AG08396 (cell line): ENCODE measurements around the gene FARSA.
"Not testable (repeated sequence)": the region's sequence is repeated elsewhere in the genome, so short reads cannot be mapped to it uniquely, and the experiment has no call there.

Experiments used
- DNase-seq: peaks from one replicate; pipeline ENCODE4 v3.0.0; 2012; ENCODE audit warnings: low spot score, mixed read lengths

FARSA gene

DNA sequence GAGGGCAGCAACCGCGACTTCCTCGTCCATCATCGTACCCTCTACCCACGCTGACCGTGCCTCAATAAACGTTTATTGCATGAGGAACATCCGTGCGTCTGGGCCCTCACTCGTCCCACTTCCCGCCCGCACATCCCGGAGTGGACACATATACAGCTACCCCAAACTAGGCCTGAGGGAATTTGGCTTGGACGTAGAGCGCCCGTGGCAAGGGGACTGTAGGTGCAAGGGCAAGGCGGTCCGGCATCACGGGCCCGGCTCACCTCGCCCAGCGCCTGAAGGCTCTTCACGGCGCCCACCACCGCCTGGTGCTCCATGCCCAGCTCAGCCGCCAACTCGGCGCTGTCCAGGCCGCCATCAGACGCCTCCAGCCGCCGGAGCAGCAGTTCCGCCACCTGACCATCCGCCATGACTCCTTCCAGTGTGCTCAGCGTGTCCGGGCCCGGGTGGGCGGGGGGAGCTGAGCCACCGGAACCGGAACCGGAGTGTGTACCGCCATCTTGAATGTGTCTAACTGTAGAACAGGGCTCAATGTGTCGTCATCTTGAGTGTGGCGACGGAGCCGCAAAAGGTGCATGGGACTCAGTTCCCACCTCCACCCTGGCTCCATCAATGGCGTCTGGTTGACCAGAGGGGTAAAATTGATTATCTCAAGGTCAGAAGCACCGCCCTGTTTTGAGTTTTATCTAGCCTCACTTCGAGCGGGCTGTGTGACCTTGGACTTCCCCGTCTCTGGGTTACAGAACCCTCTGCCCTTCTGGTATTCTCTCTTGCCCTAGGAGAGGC, at the start of gene FARSA:
TSS of gene FARSA (minus strand) at position 425 of the 786 bp plus-strand sequence. CDS start at position 410, 15 bp downstream.
- DNase-seq: peak; percentile 93

DNA sequence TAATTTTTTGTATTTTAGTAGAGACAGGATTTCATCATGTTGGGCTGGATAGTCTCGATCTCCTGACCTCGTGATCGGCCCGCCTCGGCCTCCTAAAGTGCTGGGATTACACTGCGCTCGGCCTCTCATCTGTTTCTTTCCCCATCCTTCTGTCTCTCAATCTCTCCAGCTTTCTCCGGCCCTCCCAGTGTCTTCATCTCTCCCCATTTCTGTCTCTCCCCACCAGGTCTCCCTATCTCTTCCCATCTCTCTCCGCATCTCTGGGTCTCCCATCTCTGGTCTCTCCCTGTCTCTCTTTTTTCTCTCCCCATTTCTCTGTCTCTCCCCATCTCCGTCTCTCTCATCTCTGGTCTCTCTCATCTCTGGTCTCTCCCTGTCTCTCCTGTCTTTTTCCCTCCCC, 49.6 kb upstream of the FARSA start:
- no peak for DNase-seq

GRCh38 chr19:12982648-12983047, 49.1 kb upstream of the FARSA start:
- no peak for DNase-seq

DNA sequence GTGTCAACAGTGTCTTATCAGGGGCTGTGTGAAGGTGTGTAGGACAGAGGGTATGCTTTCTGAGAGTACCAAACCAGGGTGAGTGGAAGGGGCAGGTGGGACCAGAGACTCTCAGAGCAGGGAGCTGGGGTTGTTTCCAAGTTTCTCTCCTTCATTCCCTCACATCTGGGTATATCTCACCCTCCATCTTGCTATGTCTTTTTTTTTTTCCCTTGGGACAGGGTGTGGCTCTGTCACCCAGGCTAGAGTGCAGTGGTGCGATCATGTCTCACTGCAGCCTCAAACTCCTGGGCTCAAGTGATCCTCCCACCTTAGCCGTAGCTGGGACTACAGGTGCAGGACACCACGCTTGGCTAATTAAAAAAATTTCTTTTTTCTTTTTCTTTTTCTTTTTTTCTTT, 46.5 kb upstream of the FARSA start:
- DNase-seq: no peak

DNA sequence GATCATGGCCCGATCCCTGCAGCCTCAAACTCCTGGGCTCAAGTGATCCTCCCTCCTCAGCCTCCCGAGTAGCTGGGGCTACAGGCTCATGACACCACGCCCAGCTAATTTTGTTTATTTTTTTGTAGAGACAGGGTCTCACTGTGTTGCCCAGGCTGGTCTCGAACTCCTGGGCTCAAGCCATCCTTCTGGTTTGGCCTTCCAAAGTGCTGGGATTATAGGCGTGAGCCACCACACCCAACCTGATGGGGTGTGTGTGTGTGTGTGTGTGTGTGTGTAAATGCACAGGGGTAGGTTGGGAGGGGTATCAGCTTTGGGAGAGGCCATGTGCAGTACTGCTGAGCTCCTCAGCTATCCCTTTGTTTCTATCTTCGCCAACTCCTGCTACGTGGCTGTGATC, 42.6 kb upstream of the FARSA start:
- DNase-seq: not testable (repeated sequence)

DNA sequence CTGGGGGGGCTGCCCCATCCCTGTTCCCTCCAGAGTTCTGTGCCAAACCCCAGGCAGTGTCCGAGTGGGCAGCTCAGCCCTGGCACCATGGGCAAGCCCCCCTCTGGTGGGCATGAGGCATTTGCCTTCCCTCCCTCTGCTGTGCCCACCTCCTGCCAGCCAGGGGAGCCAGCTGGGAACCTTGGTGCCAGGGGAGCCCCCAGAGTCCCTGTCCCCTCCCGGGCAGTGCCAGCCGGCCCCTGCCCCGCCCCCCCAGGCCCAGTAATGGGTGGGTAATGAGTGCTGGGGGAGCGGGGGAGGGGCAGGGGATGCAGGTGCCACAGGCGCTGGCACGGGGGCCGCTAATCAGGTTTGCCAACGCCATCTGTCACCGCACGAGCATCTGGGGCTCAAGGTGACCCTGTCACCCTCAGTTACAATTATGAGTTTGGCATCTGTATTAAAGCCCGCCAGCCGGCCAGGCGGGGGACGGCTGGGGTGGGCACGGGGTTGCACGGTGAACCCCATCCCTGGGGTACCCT, 41.8 kb upstream of the FARSA start:
- no peak for DNase-seq

DNA sequence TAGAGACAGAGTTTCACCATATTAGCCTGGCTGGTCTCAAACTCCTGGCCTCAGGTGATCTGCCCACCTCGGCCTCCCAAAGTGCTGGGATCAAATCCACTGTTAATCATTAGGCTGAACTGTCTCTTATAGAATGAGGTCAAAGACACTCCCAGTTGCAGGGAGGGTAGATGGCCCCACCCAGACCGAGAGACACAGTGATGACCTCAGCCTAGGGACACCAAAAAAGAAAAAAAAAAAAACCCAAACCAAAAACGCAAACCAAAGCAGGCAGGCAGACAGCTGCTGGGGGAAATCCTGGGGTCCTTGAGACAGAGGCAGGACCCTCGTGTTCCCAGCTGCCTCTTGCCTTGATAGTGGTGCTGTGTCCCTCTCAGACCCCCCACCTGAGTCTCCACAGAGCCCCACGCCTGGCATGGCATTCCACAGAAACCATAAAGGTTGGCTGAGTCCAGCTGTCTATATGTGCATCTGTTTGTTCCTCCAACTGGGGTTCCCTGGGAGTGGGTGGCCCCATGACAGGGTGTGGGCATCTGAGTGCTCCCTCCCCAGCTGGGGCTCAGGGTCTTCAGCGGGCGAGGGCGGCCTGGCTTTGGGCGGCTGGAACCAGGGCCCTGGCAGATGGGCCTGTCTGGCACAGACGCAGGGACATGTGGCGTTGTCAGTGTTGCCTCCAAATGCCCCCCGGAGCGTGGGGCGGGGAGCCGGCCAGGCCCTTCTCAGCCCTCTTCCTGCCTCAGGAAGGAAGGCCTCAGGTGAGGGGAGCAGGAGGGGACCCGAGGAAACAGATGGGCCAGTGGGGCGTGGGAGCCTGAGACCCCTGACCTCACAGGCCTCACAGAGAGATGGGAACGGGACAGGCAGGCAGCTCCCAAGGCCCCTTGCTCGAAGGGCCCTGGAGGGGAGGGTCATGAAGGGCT, 41.0 kb upstream of the FARSA start:
- DNase-seq: no peak

- DNase-seq: no peak
These were observed 39.7 kb upstream of the FARSA start for GRCh38 chr19:12973236-12973635.

DNA sequence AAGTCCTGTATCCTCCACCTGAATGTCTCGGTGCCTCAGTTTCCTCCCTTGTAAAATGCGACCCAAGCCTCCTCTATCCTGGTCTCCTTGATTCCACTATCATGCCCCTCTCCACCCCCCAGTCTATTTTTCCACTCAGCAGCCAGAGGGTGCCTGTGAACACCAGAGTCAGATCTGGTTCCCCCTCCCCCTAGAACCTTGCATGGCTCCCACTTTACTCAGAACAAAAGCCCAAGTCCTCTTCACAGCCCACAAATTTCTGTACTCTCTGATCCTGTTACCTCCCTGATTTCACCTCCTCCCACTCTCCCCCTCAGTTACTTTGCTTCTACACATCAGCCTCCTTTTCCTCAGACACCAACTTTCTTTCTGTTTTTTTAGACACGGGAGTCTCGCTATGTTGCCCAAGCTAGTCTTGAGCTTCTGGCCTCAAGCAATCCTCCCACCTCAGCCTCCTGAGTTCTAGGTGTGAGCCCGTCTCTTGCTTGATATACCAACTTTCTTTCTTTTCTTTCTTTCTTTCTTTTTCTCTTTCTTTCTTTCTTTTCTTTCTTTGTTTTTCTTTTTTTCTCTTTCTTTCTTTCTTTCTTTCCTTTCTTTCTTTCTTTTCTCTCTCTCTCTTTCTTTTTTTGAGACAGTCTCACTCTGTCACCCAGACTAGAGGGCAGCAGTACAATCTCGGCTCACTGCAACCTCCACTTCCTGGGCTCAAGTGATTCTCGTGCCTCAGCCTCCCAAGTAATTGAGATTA, 36.7 kb upstream of the FARSA start:
- no peak for DNase-seq

- no peak for DNase-seq
These were observed 35.9 kb upstream of the FARSA start, which contains the start of gene DAND5 for GRCh38 chr19:12969292-12969988. DAND5 (plus strand) TSS chr19:12969576; CDS start chr19:12969661, 85 bp downstream.

GRCh38 chr19:12967907-12968306, 34.4 kb upstream of the FARSA start:
- DNase-seq: no peak

DNA sequence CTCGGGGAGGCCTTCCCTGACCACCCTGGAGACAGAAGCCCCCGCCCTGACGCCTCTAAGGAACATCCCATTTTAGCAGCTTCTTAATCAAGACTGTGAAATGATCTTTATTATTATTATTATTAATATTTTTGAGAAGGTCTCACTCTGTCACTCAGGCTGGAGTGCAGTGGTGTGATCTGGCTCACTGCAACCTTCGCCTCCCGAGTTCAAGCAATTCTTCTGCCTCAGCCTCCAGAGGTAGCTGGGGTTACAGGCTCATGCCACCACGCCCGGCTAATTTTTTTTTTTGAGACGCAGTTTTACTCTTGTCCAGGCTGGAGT, 32.3 kb upstream of the FARSA start:
- DNase-seq: no peak

DNA sequence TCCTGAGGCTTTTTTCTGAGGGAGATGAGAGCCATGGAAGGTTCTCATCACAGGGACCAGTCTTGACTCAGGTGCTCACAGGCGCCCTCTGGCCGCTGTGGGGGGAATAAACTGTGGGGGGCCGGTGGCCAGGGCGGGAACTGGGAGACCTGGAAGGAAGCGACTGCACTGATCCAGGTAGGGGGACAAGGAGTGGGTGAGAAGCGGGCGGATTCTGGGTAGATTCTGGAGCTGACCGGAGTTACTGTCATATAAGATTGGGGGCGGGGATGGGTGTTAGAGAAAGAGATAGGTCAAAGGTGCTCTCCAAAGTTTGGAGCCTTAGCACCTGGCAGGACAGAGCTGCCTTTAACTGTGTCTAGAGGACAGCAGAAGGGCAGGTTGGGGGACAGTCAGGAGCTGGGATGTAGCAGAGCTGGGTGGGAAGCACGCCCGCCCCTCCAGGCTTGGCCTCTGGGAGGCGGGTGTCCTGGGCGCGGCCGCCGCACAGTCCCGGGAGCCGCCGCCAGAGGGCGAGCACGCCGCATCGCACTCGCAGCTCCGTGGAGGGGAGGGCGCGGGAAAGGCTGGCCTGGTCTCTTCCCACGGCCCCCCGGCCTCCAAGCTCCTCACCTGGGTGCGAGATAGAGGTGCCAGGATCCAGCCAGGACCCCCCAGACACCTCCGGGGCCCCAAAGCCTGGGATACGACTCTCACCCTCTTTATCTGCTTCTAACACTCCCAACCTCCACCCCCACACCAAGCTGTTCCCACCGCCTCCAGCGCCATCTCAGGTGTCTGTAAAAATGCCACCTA, 31.7 kb upstream of the FARSA start:
- peak; percentile 89 for DNase-seq

- no peak for DNase-seq
These were observed 26.0 kb upstream of the FARSA start for GRCh38 chr19:12959481-12959880.

GRCh38 chr19:12957389-12957952, 24.0 kb upstream of the FARSA start:
- not testable (repeated sequence) for DNase-seq

DNA sequence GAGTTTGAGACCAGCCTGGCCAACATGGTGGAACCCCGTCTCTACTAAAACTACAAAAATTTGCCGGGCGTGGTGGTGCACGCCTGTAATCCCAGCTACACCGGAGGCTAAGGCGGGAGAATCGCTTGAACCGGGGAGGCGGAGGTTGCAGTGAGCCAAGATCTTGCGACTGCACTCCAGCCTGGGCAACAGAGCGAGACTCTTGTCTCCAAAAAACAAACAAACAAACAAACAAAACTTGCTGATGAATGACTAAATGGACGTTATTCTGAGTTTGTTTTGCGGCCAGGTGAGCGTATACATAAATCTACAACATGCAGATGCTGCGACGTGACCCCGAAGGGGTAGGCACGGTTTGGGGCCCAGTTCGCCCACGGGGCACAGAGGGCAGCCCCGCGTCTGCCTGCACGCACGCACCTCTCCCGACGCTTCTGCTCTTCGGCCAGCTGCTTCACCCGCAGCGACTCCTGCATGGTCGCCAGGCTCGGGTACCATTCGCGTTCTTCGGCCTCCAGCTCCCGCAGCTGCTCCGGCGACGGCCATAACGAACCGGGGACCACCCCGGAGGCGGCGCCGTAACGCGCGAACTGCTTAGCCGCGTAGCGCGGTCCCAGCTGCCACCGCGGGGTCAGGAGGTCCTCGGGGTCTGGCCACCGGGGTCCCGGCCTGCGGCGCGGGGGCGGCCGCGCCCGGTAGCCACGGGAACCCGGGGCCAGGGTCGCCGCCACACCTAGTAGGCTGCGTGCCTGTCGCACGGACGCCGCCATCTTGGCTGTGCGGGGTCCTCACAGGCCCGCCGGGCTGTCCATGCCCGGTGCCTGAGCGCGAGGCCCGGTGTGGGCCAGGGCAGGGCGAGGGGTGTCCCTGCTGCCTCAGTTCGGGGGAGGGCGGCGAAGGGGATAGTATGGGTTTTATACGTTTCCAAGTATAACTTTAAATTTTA, 23.2 kb upstream of the FARSA start, which contains the start of gene GADD45GIP1:
TSS of gene GADD45GIP1 (minus strand) at position 778 of the 943 bp plus-strand sequence. CDS start at position 767, 11 bp downstream.
- peak; percentile 90 for DNase-seq

DNA sequence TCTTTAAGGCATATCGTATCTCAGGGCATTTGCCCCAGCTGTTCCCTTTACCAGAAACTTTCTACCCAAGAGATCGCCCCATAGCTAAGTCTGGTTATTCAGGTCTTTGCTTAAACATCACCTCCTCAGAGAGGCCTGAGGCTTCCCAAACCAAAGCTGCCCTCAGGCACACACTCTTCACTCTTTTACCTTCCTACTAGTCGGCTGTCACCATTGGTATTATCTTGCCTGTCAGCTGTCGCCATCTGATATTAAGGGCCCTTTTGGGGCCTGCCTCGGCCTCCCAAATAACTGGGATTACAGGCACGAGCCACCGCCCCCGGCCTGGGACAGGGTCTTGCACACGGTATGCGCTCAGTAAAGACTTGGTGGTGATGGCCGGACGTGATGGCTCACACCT, 22.5 kb upstream of the FARSA start:
- DNase-seq: no peak

- DNase-seq: not testable (repeated sequence)
These were observed 22.1 kb upstream of the FARSA start for GRCh38 chr19:12955575-12955974.

DNA sequence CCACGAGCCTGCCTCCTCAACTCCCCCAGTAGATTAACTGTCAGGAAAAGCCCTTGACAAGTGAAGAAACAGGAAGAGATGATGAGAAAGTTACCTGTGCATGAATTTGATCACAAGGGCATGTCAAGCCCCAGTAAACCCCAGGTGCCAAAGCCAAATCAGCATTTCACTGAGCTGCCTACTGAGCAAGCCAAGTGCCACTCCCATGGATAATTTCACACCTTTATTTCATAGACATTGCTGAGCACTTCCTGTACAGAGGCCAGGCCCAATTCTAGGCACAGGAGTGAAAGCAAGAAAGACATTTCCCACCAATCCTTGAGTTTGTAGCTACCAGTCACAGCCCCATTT, 21.1 kb upstream of the FARSA start:
- no peak for DNase-seq
